Measurements from ENCODE around the gene NCKAP5L. TPM values are rescaled to one million over a fixed set of nuclear protein-coding genes. Genes with fewer than 3 reads are reported as not detected.

NCKAP5L gene
- total RNA-seq, 2 donors from 2014 or later: 21.2 to 24.1 TPM

- WGBS, 2 experiments (ENCODE audit: insufficient coverage in 1 of 2, insufficient read length in 1 of 2): 94 to 95% methylated on average over 4 of the region's 4 CpGs
- no peak overlapping the region for H3K4me3 ChIP-seq (ENCODE audit: low read length)
- H3K9me3 Mint-ChIP-seq: no peaks in the 10 kb centered on the region
- peaks cover 12% of the 10 kb centered on the region for H3K36me3 Mint-ChIP-seq (ENCODE audit: low read depth)
- no peaks in the 10 kb centered on the region for H3K27me3 Mint-ChIP-seq (ENCODE audit: insufficient read depth)
- no peak overlapping the region for H3K9ac ChIP-seq (ENCODE audit: extremely low read depth, low read length, poor library complexity, severe bottlenecking)
- no peak for TF ChIP-seq CTCF (conservative IDR thresholded peaks at IDR 0.05)
- H3K4me3 Mint-ChIP-seq: no peak overlapping the region
- no peak overlapping the region for H3K27ac Mint-ChIP-seq
- H3K9me3 ChIP-seq (ENCODE audit: control insufficient read depth, low read length): no peaks in the 10 kb centered on the region
- no peaks in the 10 kb centered on the region for H3K4me1 ChIP-seq (ENCODE audit: control insufficient read depth, insufficient read depth, low read length)
- peaks cover 3% of the 10 kb centered on the region for H3K36me3 ChIP-seq (ENCODE audit: control insufficient read depth, insufficient read depth, low read length)
- no peaks in the 10 kb centered on the region for H3K27me3 ChIP-seq (ENCODE audit: control insufficient read depth, insufficient read depth, low read length, poor library complexity, severe bottlenecking)
- DNase-seq: no peak
- H3K27ac ChIP-seq (ENCODE audit: low read depth, low read length): no peak overlapping the region
- H3K4me1 Mint-ChIP-seq: peaks cover 22% of the 10 kb centered on the region
Measured at GRCh38 chr12:49811961-49812401, 16.2 kb downstream of the NCKAP5L start.

- H3K27ac ChIP-seq (ENCODE audit: low read depth, low read length): peak overlapping the region; percentile 7
- H3K36me3 ChIP-seq (ENCODE audit: control insufficient read depth, insufficient read depth, low read length): peaks cover 3% of the 10 kb centered on the region
- 79 to 83% methylated on average over 1 to 5 of the region's 5 CpGs for WGBS, 2 experiments (ENCODE audit: insufficient coverage in 1 of 2, insufficient read length in 1 of 2)
- peak; percentile 63 for DNase-seq
- H3K4me1 Mint-ChIP-seq: peaks cover 22% of the 10 kb centered on the region
- no peaks in the 10 kb centered on the region for H3K9me3 ChIP-seq (ENCODE audit: control insufficient read depth, low read length)
- H3K36me3 Mint-ChIP-seq (ENCODE audit: low read depth): peaks cover 15% of the 10 kb centered on the region
- no peaks in the 10 kb centered on the region for H3K27me3 ChIP-seq (ENCODE audit: control insufficient read depth, insufficient read depth, low read length, poor library complexity, severe bottlenecking)
- no peak for TF ChIP-seq CTCF (conservative IDR thresholded peaks at IDR 0.05)
- H3K4me3 Mint-ChIP-seq: no peak overlapping the region
- H3K27ac Mint-ChIP-seq: no peak overlapping the region
- no peaks in the 10 kb centered on the region for H3K4me1 ChIP-seq (ENCODE audit: control insufficient read depth, insufficient read depth, low read length)
- H3K4me3 ChIP-seq (ENCODE audit: low read length): no peak overlapping the region
- H3K9me3 Mint-ChIP-seq: no peaks in the 10 kb centered on the region
- no peak overlapping the region for H3K9ac ChIP-seq (ENCODE audit: extremely low read depth, low read length, poor library complexity, severe bottlenecking)
- H3K27me3 Mint-ChIP-seq (ENCODE audit: insufficient read depth): no peaks in the 10 kb centered on the region
Measured at GRCh38 chr12:49811136-49811535, 17.1 kb downstream of the NCKAP5L start.

DNA sequence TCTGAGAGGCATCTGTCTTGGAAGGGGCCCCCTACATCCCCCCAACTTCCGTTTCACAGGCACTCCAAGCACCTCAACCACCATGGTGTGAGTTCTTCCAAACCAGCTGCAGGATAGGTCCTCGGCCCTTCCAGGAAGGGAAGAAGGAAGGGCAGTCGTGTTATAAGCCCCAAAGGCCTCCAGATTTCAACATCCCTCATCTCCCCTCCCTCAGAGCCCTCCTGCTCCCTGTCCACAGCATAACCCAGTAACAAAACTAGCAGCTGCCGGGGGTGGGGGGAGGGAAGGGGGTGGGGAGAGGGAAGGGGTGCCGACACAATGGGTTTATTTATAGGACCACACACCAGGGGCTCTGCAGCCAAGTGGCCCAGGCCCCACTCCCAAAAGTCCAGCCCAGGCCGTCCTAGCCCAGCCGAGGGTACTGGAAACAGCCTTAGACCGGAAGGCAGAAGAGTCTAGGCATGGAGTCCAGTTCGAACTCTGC lies 18.3 kb downstream of the NCKAP5L start:
- DNase-seq: peak; percentile 66
- Mint-ChIP-seq H3K9me3 (no peaks in the 10 kb centered on the region), H3K36me3 (ENCODE audit: low read depth) (peaks cover 21% of the 10 kb centered on the region), H3K27me3 (ENCODE audit: insufficient read depth) (no peaks in the 10 kb centered on the region), H3K4me1 (peaks cover 24% of the 10 kb centered on the region), H3K27ac (peak overlapping the region; percentile 85), H3K4me3 (no peak overlapping the region)
- H3K4me1 ChIP-seq (ENCODE audit: control insufficient read depth, insufficient read depth, low read length): no peaks in the 10 kb centered on the region
- no peak overlapping the region for H3K4me3 ChIP-seq (ENCODE audit: low read length)
- peaks cover 3% of the 10 kb centered on the region for H3K36me3 ChIP-seq (ENCODE audit: control insufficient read depth, insufficient read depth, low read length)
- no peaks in the 10 kb centered on the region for H3K27me3 ChIP-seq (ENCODE audit: control insufficient read depth, insufficient read depth, low read length, poor library complexity, severe bottlenecking)
- WGBS, 2 experiments (ENCODE audit: insufficient coverage in 1 of 2, insufficient read length in 1 of 2): 65 to 74% methylated on average over 4 to 6 of the region's 9 CpGs
- H3K9me3 ChIP-seq (ENCODE audit: control insufficient read depth, low read length): no peaks in the 10 kb centered on the region
- no peak overlapping the region for H3K9ac ChIP-seq (ENCODE audit: extremely low read depth, low read length, poor library complexity, severe bottlenecking)
- peak overlapping the region; percentile 98 for H3K27ac ChIP-seq (ENCODE audit: low read depth, low read length)
- no peak for TF ChIP-seq CTCF (conservative IDR thresholded peaks at IDR 0.05)
